OCI-LY7 (cell line): ENCODE results near the gene FLRT1. TPM values are rescaled to one million over a fixed set of nuclear protein-coding genes. Genes with fewer than 3 reads are reported as not detected.

Experiments used
- BruUV-seq: library from RNA; stranded (reverse); fragments of 400-500 nt; replicated peaks from 2 replicates; lab custom pipeline; 2021; lab: Mats Ljungman, UMichigan
- CTCF ChIA-PET: fragments of 300-600 bp; sonication (Branson Sonifier 250); formaldehyde crosslinking; loops from one replicate; lab custom pipeline; 2022; ENCODE audit warnings: antibody characterized with exemption; ENCODE audit not compliant: unreplicated experiment; lab: Charles Lee
- POLR2A ChIA-PET: fragments of 300-600 bp; sonication (Branson Sonifier 250); formaldehyde crosslinking; loops from one replicate; lab custom pipeline; 2022; ENCODE audit warnings: antibody characterized with exemption; lab: Charles Lee
- DNase-seq: peaks from one replicate; pipeline ENCODE4 v3.0.0-alpha.2; 2015; ENCODE audit warnings: low spot score
- H2AFZ ChIP-seq: fragments of 200-600 bp; sonication (generic), shearing (Covaris generic); 2 replicates; pipeline ENCODE4 v1.6.1; 2014; ENCODE audit warnings: mild to moderate bottlenecking, antibody characterized with exemption, low read length, moderate library complexity
- H3K27ac ChIP-seq: fragments of 200-600 bp; sonication (generic); 2 replicates; pipeline ENCODE4 v1.5.1; 2014; ENCODE audit warnings: mixed run types, low read depth, mild to moderate bottlenecking, moderate library complexity, low read length, inconsistent platforms; ENCODE audit not compliant: poor library complexity, severe bottlenecking
- H3K36me3 ChIP-seq: fragments of 200-600 bp; sonication (generic); 2 replicates; pipeline ENCODE4 v1.6.1; 2014; ENCODE audit warnings: mild to moderate bottlenecking, antibody characterized with exemption, low read length, moderate library complexity, mixed read lengths; ENCODE audit not compliant: insufficient read depth
- H3K4me1 ChIP-seq: fragments of 200-600 bp; sonication (generic); 2 replicates; pipeline ENCODE4 v1.5.1; 2014; ENCODE audit warnings: mild to moderate bottlenecking, low read length; ENCODE audit not compliant: insufficient read depth, poor library complexity, severe bottlenecking
- H3K4me2 ChIP-seq: fragments of 200-600 bp; sonication (generic); 2 replicates; pipeline ENCODE4 v1.6.1; 2014; ENCODE audit warnings: mild to moderate bottlenecking, low read length
- H3K4me3 ChIP-seq: fragments of 200-600 bp; sonication (generic); 2 replicates; pipeline ENCODE4 v1.5.1; 2014; ENCODE audit warnings: mild to moderate bottlenecking, low read depth, low read length; ENCODE audit not compliant: poor library complexity, severe bottlenecking
- H3K79me2 ChIP-seq: fragments of 200-600 bp; sonication (generic); 2 replicates; pipeline ENCODE4 v1.6.1; 2016; ENCODE audit warnings: low read depth, mild to moderate bottlenecking, low read length, moderate library complexity, mixed read lengths; ENCODE audit not compliant: insufficient read depth
- H3K9me2 ChIP-seq: fragments of 200-600 bp; sonication (generic); 2 replicates; pipeline ENCODE4 v1.6.1; 2016; ENCODE audit warnings: mild to moderate bottlenecking, low read length, mixed read lengths; ENCODE audit not compliant: insufficient read depth
- H3K9me3 ChIP-seq: fragments of 200-600 bp; sonication (generic); 2 replicates; pipeline ENCODE4 v1.6.1; 2014; ENCODE audit warnings: mild to moderate bottlenecking, mixed run types, low read length, mixed read lengths
- H4K20me1 ChIP-seq: fragments of 200-600 bp; sonication (generic); 2 replicates; pipeline ENCODE4 v1.6.1; 2014; ENCODE audit warnings: mild to moderate bottlenecking, antibody characterized with exemption, low read length, moderate library complexity, mixed read lengths; ENCODE audit not compliant: insufficient read depth
- EZH2phosphoT487 ChIP-seq: fragments of 200-600 bp; sonication (generic); IDR thresholded peaks from 2 replicates; pipeline ENCODE4 v1.6.1; 2018; ENCODE audit warnings: low read depth, borderline replicate concordance, mild to moderate bottlenecking, mixed run types, antibody characterized with exemption, low read length, moderate library complexity, mixed read lengths
- intact Hi-C: fragments of 100-400 bp; cut with micrococcal nuclease; formaldehyde crosslinking; loops from one replicate; pipeline ENCODE4 v1.10.0; 2022; ENCODE audit not compliant: unreplicated experiment
- total RNA-seq, 2 experiments: library from RNA; depleted of rRNA in 1 of 2; stranded (reverse); fragments of >200 nt in 1 of 2; shearing (Covaris generic) in 1 of 2; gene quantifications; 2 replicates each; pipeline ENCODE4 v1.2.3, GENCODE V29; 2014 to 2022
- TF ChIP-seq, protein P1 (sequence below): fragments of 200-600 bp; sonication (generic); conservative IDR thresholded peaks from 2 replicates; pipeline ENCODE4 v1.5.1; 2014; ENCODE audit warnings: mild to moderate bottlenecking, antibody characterized with exemption, low read length, moderate library complexity, mixed read lengths

Gene FLRT1
- total RNA-seq, 2 experiments from 2014 or later, result not detected

DNA sequence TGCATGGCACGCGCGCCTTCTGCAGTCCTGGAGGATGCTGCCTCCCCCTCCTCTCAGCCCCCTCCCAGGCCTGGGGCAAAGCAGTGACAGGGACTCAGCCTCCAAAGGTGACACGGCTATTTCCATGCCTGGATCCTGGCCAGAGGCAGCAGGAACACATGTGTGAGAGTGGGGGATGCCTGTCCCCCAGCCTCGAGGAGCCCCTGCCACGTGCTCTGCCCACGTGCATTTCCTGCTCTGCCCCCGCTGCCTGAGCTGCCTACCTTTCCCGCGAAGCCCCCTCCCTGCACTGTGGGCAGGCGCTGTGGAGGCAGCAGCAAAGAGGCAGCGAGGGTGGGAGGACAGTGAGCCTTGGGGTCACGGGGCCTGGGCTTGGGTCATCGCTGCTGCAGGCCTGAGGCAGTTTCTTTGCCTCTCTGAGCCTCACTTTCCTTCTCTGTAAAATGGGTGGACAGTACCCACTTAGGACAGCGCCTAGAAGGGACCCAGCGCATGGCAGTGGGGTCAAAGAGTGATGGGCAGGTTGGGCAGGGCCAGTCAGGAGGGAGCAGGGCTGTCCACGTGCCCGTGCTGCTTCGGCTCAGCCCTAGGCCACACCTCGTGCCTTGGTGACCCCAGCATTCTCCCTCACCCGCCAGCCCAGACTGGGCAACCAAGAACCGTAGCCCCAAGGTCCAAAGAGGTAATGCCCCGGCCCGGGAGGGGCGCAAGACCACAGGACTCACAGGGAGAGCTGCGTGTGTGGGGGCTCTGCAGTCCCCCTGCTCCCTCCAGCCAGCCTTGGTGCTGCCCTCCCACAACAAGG is 48.6 kb downstream of the FLRT1 start:
- H3K4me2 ChIP-seq, result no peak overlapping the region
- no peaks in the 10 kb centered on the region for H3K4me1 ChIP-seq
- ChIA-PET POLR2A (no interaction called here), CTCF (no interaction called here)
- no peak overlapping the region for H3K27ac ChIP-seq
- no peak for DNase-seq
- no TSS peak for BruUV-seq
- no peaks in the 10 kb centered on the region for H3K36me3 ChIP-seq
- intact Hi-C loops, result no loop called here
- TF ChIP-seq EZH2phosphoT487, result no peak
- TF ChIP-seq, protein P1, sequence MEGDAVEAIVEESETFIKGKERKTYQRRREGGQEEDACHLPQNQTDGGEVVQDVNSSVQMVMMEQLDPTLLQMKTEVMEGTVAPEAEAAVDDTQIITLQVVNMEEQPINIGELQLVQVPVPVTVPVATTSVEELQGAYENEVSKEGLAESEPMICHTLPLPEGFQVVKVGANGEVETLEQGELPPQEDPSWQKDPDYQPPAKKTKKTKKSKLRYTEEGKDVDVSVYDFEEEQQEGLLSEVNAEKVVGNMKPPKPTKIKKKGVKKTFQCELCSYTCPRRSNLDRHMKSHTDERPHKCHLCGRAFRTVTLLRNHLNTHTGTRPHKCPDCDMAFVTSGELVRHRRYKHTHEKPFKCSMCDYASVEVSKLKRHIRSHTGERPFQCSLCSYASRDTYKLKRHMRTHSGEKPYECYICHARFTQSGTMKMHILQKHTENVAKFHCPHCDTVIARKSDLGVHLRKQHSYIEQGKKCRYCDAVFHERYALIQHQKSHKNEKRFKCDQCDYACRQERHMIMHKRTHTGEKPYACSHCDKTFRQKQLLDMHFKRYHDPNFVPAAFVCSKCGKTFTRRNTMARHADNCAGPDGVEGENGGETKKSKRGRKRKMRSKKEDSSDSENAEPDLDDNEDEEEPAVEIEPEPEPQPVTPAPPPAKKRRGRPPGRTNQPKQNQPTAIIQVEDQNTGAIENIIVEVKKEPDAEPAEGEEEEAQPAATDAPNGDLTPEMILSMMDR, result no peak
- no peaks in the 10 kb centered on the region for H3K9me3 ChIP-seq
- no peak overlapping the region for H2AFZ ChIP-seq
- no peaks in the 10 kb centered on the region for H3K79me2 ChIP-seq
- no peaks in the 10 kb centered on the region for H3K9me2 ChIP-seq
- H4K20me1 ChIP-seq, result no peaks in the 10 kb centered on the region
- H3K4me3 ChIP-seq, result no peak overlapping the region

- no peak overlapping the region for H3K4me2 ChIP-seq
- no peak overlapping the region for H3K4me3 ChIP-seq
- intact Hi-C loops, result no loop called here
- H4K20me1 ChIP-seq, result no peaks in the 10 kb centered on the region
- ChIA-PET POLR2A (no interaction called here), CTCF (no interaction called here)
- DNase-seq, result no peak
- H3K9me2 ChIP-seq, result no peaks in the 10 kb centered on the region
- no peak overlapping the region for H3K27ac ChIP-seq
- no peaks in the 10 kb centered on the region for H3K79me2 ChIP-seq
- BruUV-seq, result no TSS peak
- H3K36me3 ChIP-seq, result no peaks in the 10 kb centered on the region
- H2AFZ ChIP-seq, result no peak overlapping the region
- TF ChIP-seq, protein P1, result no peak
- no peak for TF ChIP-seq EZH2phosphoT487
- no peaks in the 10 kb centered on the region for H3K9me3 ChIP-seq
- H3K4me1 ChIP-seq, result no peaks in the 10 kb centered on the region
Observed at GRCh38 chr11:64084951-64085710, 49.4 kb downstream of the FLRT1 start.

Other genes with a start within 250 kb of the FLRT1 start
- gene SPINDOC, start 222.5 kb upstream of the FLRT1 start, total RNA-seq (2014; rRNA removed; shearing (Covaris generic)), result 57.9 and 71.1 TPM in 2 replicates
- gene SPINDOC, start 222.5 kb upstream of the FLRT1 start, total RNA-seq (2022), result 81.6 and 81.8 TPM in 2 replicates
- 20.8 and 22.7 TPM in 2 replicates for gene MARK2, start 196.8 kb upstream of the FLRT1 start, total RNA-seq (2014; rRNA removed; shearing (Covaris generic))
- gene MARK2, start 196.8 kb upstream of the FLRT1 start, total RNA-seq (2022), result 40.1 and 45.4 TPM in 2 replicates
- gene RCOR2, start 118.8 kb upstream of the FLRT1 start, total RNA-seq (2014; rRNA removed; shearing (Covaris generic)), result 2.1 and 2.4 TPM in 2 replicates
- 2.4 and 3.2 TPM in 2 replicates for gene RCOR2, start 118.8 kb upstream of the FLRT1 start, total RNA-seq (2022)
- gene NAA40, start 96.9 kb upstream of the FLRT1 start, total RNA-seq (2014; rRNA removed; shearing (Covaris generic)), result 24.5 and 34.5 TPM in 2 replicates
- gene NAA40, start 96.9 kb upstream of the FLRT1 start, total RNA-seq (2022), result 45.1 and 45.5 TPM in 2 replicates
- gene COX8A, start 61.3 kb upstream of the FLRT1 start, total RNA-seq (2014; rRNA removed; shearing (Covaris generic)), result 523 and 811 TPM in 2 replicates
- gene COX8A, start 61.3 kb upstream of the FLRT1 start, total RNA-seq (2022), result 373 and 448 TPM in 2 replicates
- 51.9 and 72.4 TPM in 2 replicates for gene OTUB1, start 49.5 kb upstream of the FLRT1 start, total RNA-seq (2014; rRNA removed; shearing (Covaris generic))
- 88.1 and 88.5 TPM in 2 replicates for gene OTUB1, start 49.5 kb upstream of the FLRT1 start, total RNA-seq (2022)
- gene MACROD1, start 130.2 kb downstream of the FLRT1 start, total RNA-seq (2014; rRNA removed; shearing (Covaris generic)), result 24.8 and 25.4 TPM in 2 replicates
- 14.4 and 14.7 TPM in 2 replicates for gene MACROD1, start 130.2 kb downstream of the FLRT1 start, total RNA-seq (2022)
- 271 and 309 TPM in 2 replicates for gene STIP1, start 150.2 kb downstream of the FLRT1 start, total RNA-seq (2014; rRNA removed; shearing (Covaris generic))
- 186 and 240 TPM in 2 replicates for gene STIP1, start 150.2 kb downstream of the FLRT1 start, total RNA-seq (2022)
- gene FERMT3, start 170.8 kb downstream of the FLRT1 start, total RNA-seq (2014; rRNA removed; shearing (Covaris generic)), result 116 and 120 TPM in 2 replicates
- gene FERMT3, start 170.8 kb downstream of the FLRT1 start, total RNA-seq (2022), result 167 and 201 TPM in 2 replicates
- gene TRPT1, start 190.3 kb downstream of the FLRT1 start, total RNA-seq (2014; rRNA removed; shearing (Covaris generic)), result 35.7 and 49.0 TPM in 2 replicates
- gene TRPT1, start 190.3 kb downstream of the FLRT1 start, total RNA-seq (2022), result 40.1 and 40.6 TPM in 2 replicates
- 54.6 and 81.4 TPM in 2 replicates for gene NUDT22, start 190.3 kb downstream of the FLRT1 start, total RNA-seq (2014; rRNA removed; shearing (Covaris generic))
- 98.4 and 100 TPM in 2 replicates for gene NUDT22, start 190.3 kb downstream of the FLRT1 start, total RNA-seq (2022)
- 14.1 and 19.2 TPM in 2 replicates for gene DNAJC4, start 194.6 kb downstream of the FLRT1 start, total RNA-seq (2014; rRNA removed; shearing (Covaris generic))
- 42.4 and 56.0 TPM in 2 replicates for gene DNAJC4, start 194.6 kb downstream of the FLRT1 start, total RNA-seq (2022)
- gene VEGFB, start 198.7 kb downstream of the FLRT1 start, total RNA-seq (2014; rRNA removed; shearing (Covaris generic)), result 35.3 and 46.3 TPM in 2 replicates
- 59.6 and 60.8 TPM in 2 replicates for gene VEGFB, start 198.7 kb downstream of the FLRT1 start, total RNA-seq (2022)
- 57.3 and 70.6 TPM in 2 replicates for gene FKBP2, start 205.2 kb downstream of the FLRT1 start, total RNA-seq (2014; rRNA removed; shearing (Covaris generic))
- 39.7 and 45.5 TPM in 2 replicates for gene FKBP2, start 205.2 kb downstream of the FLRT1 start, total RNA-seq (2022)
- 198 and 219 TPM in 2 replicates for gene PPP1R14B, start 211.0 kb downstream of the FLRT1 start, total RNA-seq (2014; rRNA removed; shearing (Covaris generic))
- gene PPP1R14B, start 211.0 kb downstream of the FLRT1 start, total RNA-seq (2022), result 207 and 223 TPM in 2 replicates
- 7.6 and 8.6 TPM in 2 replicates for gene PLCB3, start 215.6 kb downstream of the FLRT1 start, total RNA-seq (2014; rRNA removed; shearing (Covaris generic))
- 10.3 and 12.4 TPM in 2 replicates for gene PLCB3, start 215.6 kb downstream of the FLRT1 start, total RNA-seq (2022)
- gene BAD, start 248.7 kb downstream of the FLRT1 start, total RNA-seq (2014; rRNA removed; shearing (Covaris generic)), result 43.3 and 74.2 TPM in 2 replicates
- gene BAD, start 248.7 kb downstream of the FLRT1 start, total RNA-seq (2022), result 19.3 and 21.2 TPM in 2 replicates
- 18.3 and 19.5 TPM in 2 replicates for gene GPR137, start 249.9 kb downstream of the FLRT1 start, total RNA-seq (2014; rRNA removed; shearing (Covaris generic))
- gene GPR137, start 249.9 kb downstream of the FLRT1 start, total RNA-seq (2022), result 49.6 and 52.3 TPM in 2 replicates